ENCODE measurements around the gene LLGL2.

GRCh38 chr17:75492555-75493168 is 32.8 kb upstream of the LLGL2 start:
- TF ChIP-seq PAX5 (IDR thresholded peaks at IDR 0.05; ENCODE audit: borderline replicate concordance, low read depth, low read length) (no peak), NR2F1 (conservative IDR thresholded peaks at IDR 0.05) (no peak), ESRRA (IDR thresholded peaks at IDR 0.05; ENCODE audit: low read length) (no peak), SKIL (IDR thresholded peaks at IDR 0.05; ENCODE audit: low read depth, poor library complexity, severe bottlenecking) (no peak), ZNF622 (IDR thresholded peaks at IDR 0.05) (no peak), CTCF (IDR thresholded peaks at IDR 0.05 in 2 of 3, conservative IDR thresholded peaks at IDR 0.05 in 1 of 3; ENCODE audit: control insufficient read depth in 2 of 3, extremely low read depth in 1 of 3, insufficient read depth in 1 of 3, low read depth in 3 of 3, low read length in 3 of 3) (no peak), POLR2A (IDR thresholded peaks at IDR 0.05; ENCODE audit: low read depth, low read length) (no peak), ZNF274 (IDR thresholded peaks at IDR 0.05; ENCODE audit: insufficient read depth, insufficient read length) (no peak), EP300 (IDR thresholded peaks at IDR 0.05; ENCODE audit: borderline replicate concordance in 1 of 2, control insufficient read depth in 1 of 2, low read depth in 2 of 2, low read length in 2 of 2) (no peak), CBFB (IDR thresholded peaks at IDR 0.05; ENCODE audit: low read depth) (no peak), TAF1 (IDR thresholded peaks at IDR 0.05; ENCODE audit: borderline replicate concordance, low read depth, low read length) (no peak), SIN3A (IDR thresholded peaks at IDR 0.05; ENCODE audit: low read depth, low read length) (no peak), CEBPZ (IDR thresholded peaks at IDR 0.05; ENCODE audit: low read depth, low read length) (no peak)
